LNCaP clone FGC (cell line): ENCODE results near the gene RARRES1.

ENCODE experiments used
- DNase-seq: peaks from one replicate; pipeline ENCODE4 v3.0.0-alpha.2; 2011; ENCODE audit warnings: low read depth
- H3K4me3 ChIP-seq: 2 replicates; pipeline ENCODE4 v1.5.1; 2011; ENCODE audit warnings: mild to moderate bottlenecking, low read depth, low read length, control low read depth
- TF ChIP-seq, protein P1 (sequence below): IDR thresholded peaks from 2 replicates; pipeline ENCODE4 v1.5.1; 2012; ENCODE audit warnings: mild to moderate bottlenecking; ENCODE audit not compliant: control insufficient read depth, insufficient read depth; ENCODE audit errors: extremely low read depth

Gene RARRES1

DNA sequence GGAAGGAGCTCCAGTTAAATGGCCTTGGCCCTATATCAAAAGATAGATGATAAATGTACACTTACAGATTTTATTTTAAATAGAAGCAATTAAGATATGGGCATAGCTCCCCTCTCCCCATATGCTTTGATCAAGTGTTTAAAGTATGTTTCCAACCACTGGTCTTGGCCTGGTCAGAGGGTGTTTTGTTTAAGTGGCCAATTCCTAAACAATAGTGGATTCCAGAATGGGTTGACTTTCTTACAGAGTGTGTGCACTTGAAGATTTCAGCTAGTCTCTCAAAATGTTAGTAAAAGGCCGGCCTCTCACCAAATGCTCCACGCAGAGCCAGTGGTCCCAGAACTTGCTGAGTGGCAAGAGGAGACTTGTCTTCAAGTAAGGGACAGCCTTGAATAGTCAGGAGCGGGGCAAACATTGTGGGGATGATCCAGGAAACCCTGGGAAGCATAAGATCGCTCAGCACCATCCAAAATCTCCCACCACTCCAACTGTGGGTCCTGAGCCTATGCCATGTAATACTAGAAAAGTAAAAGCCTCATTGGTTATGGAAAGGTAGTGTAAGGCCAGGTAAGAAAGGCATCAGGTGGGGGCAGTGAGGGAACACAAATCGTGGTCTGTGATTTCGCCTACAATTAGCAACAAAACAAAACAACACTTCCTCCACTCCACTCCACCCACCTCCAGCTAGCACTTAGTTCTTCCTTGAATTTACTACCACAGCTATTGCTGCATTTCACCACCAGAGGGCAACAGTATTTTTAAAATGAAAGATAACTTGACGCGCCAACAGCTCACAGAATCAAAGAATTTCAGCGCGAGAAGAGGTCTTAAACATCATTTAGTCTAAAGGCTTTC lies 4.8 kb downstream of the RARRES1 start:
- H3K4me3 ChIP-seq, result no peak overlapping the region
- TF ChIP-seq, protein P1, sequence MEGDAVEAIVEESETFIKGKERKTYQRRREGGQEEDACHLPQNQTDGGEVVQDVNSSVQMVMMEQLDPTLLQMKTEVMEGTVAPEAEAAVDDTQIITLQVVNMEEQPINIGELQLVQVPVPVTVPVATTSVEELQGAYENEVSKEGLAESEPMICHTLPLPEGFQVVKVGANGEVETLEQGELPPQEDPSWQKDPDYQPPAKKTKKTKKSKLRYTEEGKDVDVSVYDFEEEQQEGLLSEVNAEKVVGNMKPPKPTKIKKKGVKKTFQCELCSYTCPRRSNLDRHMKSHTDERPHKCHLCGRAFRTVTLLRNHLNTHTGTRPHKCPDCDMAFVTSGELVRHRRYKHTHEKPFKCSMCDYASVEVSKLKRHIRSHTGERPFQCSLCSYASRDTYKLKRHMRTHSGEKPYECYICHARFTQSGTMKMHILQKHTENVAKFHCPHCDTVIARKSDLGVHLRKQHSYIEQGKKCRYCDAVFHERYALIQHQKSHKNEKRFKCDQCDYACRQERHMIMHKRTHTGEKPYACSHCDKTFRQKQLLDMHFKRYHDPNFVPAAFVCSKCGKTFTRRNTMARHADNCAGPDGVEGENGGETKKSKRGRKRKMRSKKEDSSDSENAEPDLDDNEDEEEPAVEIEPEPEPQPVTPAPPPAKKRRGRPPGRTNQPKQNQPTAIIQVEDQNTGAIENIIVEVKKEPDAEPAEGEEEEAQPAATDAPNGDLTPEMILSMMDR, result peak; percentile 87
- peak; percentile 45 for DNase-seq

DNA sequence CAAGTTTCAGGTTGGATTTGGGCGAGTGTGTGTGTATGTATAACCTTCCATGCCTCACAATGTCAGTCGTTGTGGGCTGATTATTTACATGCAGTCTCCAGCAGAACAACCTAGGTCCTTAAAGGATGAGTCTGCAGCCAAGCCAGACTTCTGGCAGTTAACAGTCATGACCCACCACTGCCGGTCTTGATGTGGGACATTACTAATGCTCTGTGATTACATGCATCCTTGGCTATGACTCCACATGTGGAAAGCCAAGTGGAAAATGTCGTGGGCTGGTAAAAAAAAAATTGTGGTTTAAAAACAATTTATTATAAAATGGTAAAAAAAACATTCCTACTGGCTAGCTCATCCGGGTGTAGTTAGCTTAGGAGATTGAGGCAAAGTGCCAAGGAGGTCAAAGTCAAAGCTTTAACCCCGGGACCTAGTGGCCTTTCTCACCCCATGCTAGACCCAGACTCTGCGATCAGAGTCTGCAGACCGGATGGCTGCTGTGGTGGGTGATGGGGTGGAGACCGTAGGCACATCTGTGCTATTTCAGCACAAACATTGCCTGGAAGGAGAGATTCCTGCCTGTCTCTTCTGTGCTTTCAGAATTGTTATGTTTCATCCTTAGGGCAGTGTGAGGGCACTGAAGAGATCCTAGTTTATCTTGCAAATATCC lies 6.8 kb downstream of the RARRES1 start:
- H3K4me3 ChIP-seq, result no peak overlapping the region
- no peak for DNase-seq
- TF ChIP-seq, protein P1, result no peak

DNA sequence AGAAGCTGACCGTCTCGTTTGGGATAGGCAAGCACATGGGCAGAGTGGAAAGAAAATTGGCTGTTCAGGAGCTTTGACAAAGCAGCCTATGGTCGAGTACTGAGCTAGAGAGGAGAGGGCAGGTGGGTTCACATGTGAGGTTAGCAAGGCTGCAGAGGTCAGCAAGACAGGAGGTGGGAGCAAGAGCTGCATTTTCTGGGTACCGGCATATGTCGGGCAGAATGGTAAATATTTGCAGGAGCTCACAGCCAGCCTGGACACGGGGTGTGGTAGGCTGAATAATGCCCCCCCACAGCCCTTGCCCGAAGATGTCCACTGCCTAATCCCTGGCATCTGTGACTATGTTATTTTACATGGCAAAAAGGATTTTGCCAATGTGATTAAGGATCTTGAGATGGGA lies 8.3 kb downstream of the RARRES1 start:
- TF ChIP-seq, protein P1, result no peak
- no peak for DNase-seq
- no peak overlapping the region for H3K4me3 ChIP-seq

DNA sequence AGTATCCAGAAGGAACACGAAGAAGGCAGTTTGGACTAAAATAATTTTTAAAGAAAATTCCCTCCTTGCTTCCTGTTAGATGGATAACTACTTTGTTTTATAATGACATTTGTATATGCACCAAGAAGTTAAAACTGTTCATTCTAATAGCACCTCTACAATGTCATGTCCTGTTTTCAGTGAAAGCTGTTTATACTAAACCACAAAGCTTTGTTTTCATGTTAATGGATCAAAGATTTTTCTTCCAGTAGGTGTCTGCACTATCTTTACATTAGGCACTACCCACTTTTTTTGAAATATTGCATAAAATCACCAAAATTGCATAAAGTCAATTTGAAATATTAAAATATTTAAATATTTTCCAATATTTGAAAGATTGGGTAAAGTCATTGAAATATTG lies 10.1 kb downstream of the RARRES1 start:
- no peak for DNase-seq
- TF ChIP-seq, protein P1, result no peak
- H3K4me3 ChIP-seq, result no peak overlapping the region

- DNase-seq, result no peak
- TF ChIP-seq, protein P1, result no peak
- no peak overlapping the region for H3K4me3 ChIP-seq
Observed at GRCh38 chr3:158718490-158719170, 13.6 kb downstream of the RARRES1 start.

GRCh38 chr3:158717576-158717975 lies 14.7 kb downstream of the RARRES1 start:
- H3K4me3 ChIP-seq, result no peak overlapping the region
- TF ChIP-seq, protein P1, result no peak
- DNase-seq, result no peak
